Lung microvascular endothelial cell (primary cell): ENCODE results near the gene CCS. TPM values are rescaled to one million over a fixed set of nuclear protein-coding genes. Genes with fewer than 3 reads are reported as not detected.

Experiments
- total RNA-seq: library from RNA; depleted of rRNA; stranded (reverse); fragments of >200 nt; gene quantifications from 2 replicates; pipeline ENCODE4 v1.2.1, GENCODE V29; 2014

Gene CCS
- total RNA-seq, 1 donor from 2014 or later: 21.2 TPM

Other genes starting within 250 kb of the CCS start
- 49.7 and 54.6 TPM in 2 replicates for gene BRMS1, start 248.1 kb upstream of the CCS start, total RNA-seq
- 16.1 and 19.8 TPM in 2 replicates for gene B4GAT1, start 245.6 kb upstream of the CCS start, total RNA-seq
- 0.22 and 0.79 TPM in 2 replicates for gene SLC29A2, start 221.4 kb upstream of the CCS start, total RNA-seq
- gene NPAS4, start 172.2 kb upstream of the CCS start, total RNA-seq: not detected in 2 replicates
- 30.9 and 31.9 TPM in 2 replicates for gene MRPL11, start 154.3 kb upstream of the CCS start, total RNA-seq
- 3.3 and 4.4 TPM in 2 replicates for gene PELI3, start 126.3 kb upstream of the CCS start, total RNA-seq
- gene DPP3, start 112.8 kb upstream of the CCS start, total RNA-seq: 46.4 and 48.4 TPM in 2 replicates
- gene BBS1, start 82.5 kb upstream of the CCS start, total RNA-seq: 12.1 and 12.9 TPM in 2 replicates
- 12.0 and 20.8 TPM in 2 replicates for gene ZDHHC24, start 47.1 kb upstream of the CCS start, total RNA-seq
- gene ACTN3, start 46.3 kb upstream of the CCS start, total RNA-seq: under 0.01 TPM in 1 of 2 replicates, not detected in the other
- 18.5 and 49.6 TPM in 2 replicates for gene CTSF, start 24.6 kb upstream of the CCS start, total RNA-seq
- gene CCDC87, start 122 bp upstream of the CCS start, total RNA-seq: under 0.01 and 0.20 TPM in 2 replicates
- 12.9 and 15.1 TPM in 2 replicates for gene RBM14, start 23.4 kb downstream of the CCS start, total RNA-seq
- 105 and 106 TPM in 2 replicates for gene RBM4, start 45.5 kb downstream of the CCS start, total RNA-seq
- 16.6 and 22.2 TPM in 2 replicates for gene RBM4B, start 84.7 kb downstream of the CCS start, total RNA-seq
- 17.9 and 20.0 TPM in 2 replicates for gene SPTBN2, start 136.0 kb downstream of the CCS start, total RNA-seq